ENCODE results near the gene PTPRE. TPM values are rescaled to one million over a fixed set of nuclear protein-coding genes. Genes with fewer than 3 reads are reported as not detected.

Gene PTPRE
- total and polyA plus RNA-seq, 8 donors = 6.8 to 88.7 (median 9.3) TPM

- no peak overlapping the region for H3K4me3 ChIP-seq
- peak overlapping the region in 1 of 2 donors; percentile 23 for H3K27ac ChIP-seq
- H3K36me3 ChIP-seq = no peaks in the 10 kb centered on the region
- no peaks in the 10 kb centered on the region for H3K9me3 ChIP-seq
- DNase-seq (no peak), ATAC-seq (no peak)
- H3K4me1 ChIP-seq = peaks cover 0 to 3% of the 10 kb centered on the region in 2 donors
- intact Hi-C loops (cut with DNase I) = no loop called here
- TF ChIP-seq CTCF (IDR thresholded peaks at IDR 0.05) = no peak
- H3K27me3 ChIP-seq = no peaks in the 10 kb centered on the region
Measured at GRCh38 chr10:127953876-127954275, 47.0 kb downstream of the PTPRE start.

- no peak for TF ChIP-seq CTCF (IDR thresholded peaks at IDR 0.05)
- Histone ChIP-seq H3K27me3 (no peaks in the 10 kb centered on the region), H3K36me3 (no peaks in the 10 kb centered on the region), H3K4me1 (no peaks in the 10 kb centered on the region), H3K4me3 (no peak overlapping the region), H3K9me3 (no peaks in the 10 kb centered on the region), H3K27ac (no peak overlapping the region)
- no peak for DNase-seq
- ATAC-seq = no peak
- intact Hi-C loops (cut with DNase I) = no loop called here
Measured at GRCh38 chr10:127959428-127959827, 52.5 kb downstream of the PTPRE start.

GRCh38 chr10:127961071-127961470 is 54.2 kb downstream of the PTPRE start:
- no peak overlapping the region for H3K27ac ChIP-seq
- DNase-seq = no peak
- intact Hi-C loops (cut with DNase I) = no loop called here
- H3K4me3 ChIP-seq = no peak overlapping the region
- TF ChIP-seq CTCF (IDR thresholded peaks at IDR 0.05) = no peak
- H3K27me3 ChIP-seq = no peaks in the 10 kb centered on the region
- no peaks in the 10 kb centered on the region for H3K4me1 ChIP-seq
- H3K9me3 ChIP-seq = no peaks in the 10 kb centered on the region
- ATAC-seq = no peak
- H3K36me3 ChIP-seq = no peaks in the 10 kb centered on the region

- no peaks in the 10 kb centered on the region for H3K9me3 ChIP-seq
- intact Hi-C loops (cut with DNase I) = no loop called here
- H3K27ac ChIP-seq = no peak overlapping the region
- no peak for DNase-seq
- TF ChIP-seq CTCF (IDR thresholded peaks at IDR 0.05) = no peak
- H3K4me3 ChIP-seq = no peak overlapping the region
- ATAC-seq = no peak
- H3K27me3 ChIP-seq = no peaks in the 10 kb centered on the region
- H3K36me3 ChIP-seq = no peaks in the 10 kb centered on the region
- H3K4me1 ChIP-seq = no peaks in the 10 kb centered on the region
Measured at GRCh38 chr10:127962205-127962604, 55.3 kb downstream of the PTPRE start.

- no peak for TF ChIP-seq CTCF (IDR thresholded peaks at IDR 0.05)
- no peak overlapping the region for H3K4me3 ChIP-seq
- H3K4me1 ChIP-seq = peaks cover 1 to 3% of the 10 kb centered on the region in 2 donors
- intact Hi-C loops (cut with DNase I) = no loop called here
- H3K36me3 ChIP-seq = no peaks in the 10 kb centered on the region
- H3K9me3 ChIP-seq = no peaks in the 10 kb centered on the region
- H3K27me3 ChIP-seq = no peaks in the 10 kb centered on the region
- DNase-seq (no peak), ATAC-seq (no peak)
- no peak overlapping the region for H3K27ac ChIP-seq
Measured at GRCh38 chr10:127963136-127963535, 56.2 kb downstream of the PTPRE start.
